Right renal cortex interstitium (tissue), 3 donors: ENCODE results near the gene LBHD1. TPM values are rescaled to one million over a fixed set of nuclear protein-coding genes. Genes with fewer than 3 reads are reported as not detected.
"Not testable (repeated sequence)": the region's sequence is repeated elsewhere in the genome, so short reads cannot be mapped to it uniquely, and the experiment has no call there.

Source experiments
- DNase-seq, 3 donors: peaks; one replicate each; pipeline ENCODE4 v3.0.0-alpha.2; 2013; ENCODE audit warnings: low read depth in 3 of 3, low spot score in 2 of 3
- polyA plus RNA-seq, 3 donors: library from polyadenylated mRNA; unstranded; fragments of 120-200 nt; gene quantifications; one replicate each; pipeline ENCODE4 v1.2.1, GENCODE V29; 2013; ENCODE audit not compliant: insufficient read length in 3 of 3

Gene LBHD1
- polyA plus RNA-seq, 3 donors, result 5.4 to 8.2 (median 6.1) TPM

- peak; percentile 89 to 92 (median 92) for DNase-seq
Measured at GRCh38 chr11:62621567-62622470, 50.2 kb downstream of the LBHD1 start, which contains the start of gene B3GAT3. Gene B3GAT3, minus strand, starts transcription at chr11:62621986. Its CDS starts 39 bp downstream, at chr11:62621947.

- no peak for DNase-seq
Measured at GRCh38 chr11:62621027-62621566, 51.0 kb downstream of the LBHD1 start.

- not testable (repeated sequence) for DNase-seq
Measured at GRCh38 chr11:62616957-62617356, 55.1 kb downstream of the LBHD1 start.

GRCh38 chr11:62615521-62615920 is 56.5 kb downstream of the LBHD1 start:
- DNase-seq, result no peak

- no peak for DNase-seq
Measured at GRCh38 chr11:62614275-62614674, 57.8 kb downstream of the LBHD1 start.

- DNase-seq, result no peak
Measured at GRCh38 chr11:62613291-62613778, 58.7 kb downstream of the LBHD1 start.

Other genes starting within 250 kb of the LBHD1 start
- gene AHNAK, start 125.5 kb downstream of the LBHD1 start, polyA plus RNA-seq, result 100 to 1,000 TPM; 204 to 222 (median 220) TPM
- 1,000 to 10,000 TPM; 2,168 to 2,372 (median 2,294) TPM for gene EEF1G, start 98.4 kb downstream of the LBHD1 start, polyA plus RNA-seq
- gene TUT1, start 80.7 kb downstream of the LBHD1 start, polyA plus RNA-seq, result 10 to 100 TPM; 17.9 to 21.5 (median 19.0) TPM
- gene MTA2, start 70.4 kb downstream of the LBHD1 start, polyA plus RNA-seq, result 10 to 100 TPM; 90.2 to 96.7 (median 96.2) TPM
- gene EML3, start 59.5 kb downstream of the LBHD1 start, polyA plus RNA-seq, result 10 to 100 TPM; 24.4 to 32.6 (median 26.1) TPM
- 1 to 10 TPM; 2.7 to 3.6 (median 3.6) TPM for gene ROM1, start 59.0 kb downstream of the LBHD1 start, polyA plus RNA-seq
- 10 to 100 TPM; 23.1 to 27.0 (median 25.0) TPM for gene B3GAT3, start 50.3 kb downstream of the LBHD1 start, polyA plus RNA-seq
- 100 to 1,000 TPM; 390 to 407 (median 396) TPM for gene GANAB, start 25.7 kb downstream of the LBHD1 start, polyA plus RNA-seq
- gene INTS5, start 19.0 kb downstream of the LBHD1 start, polyA plus RNA-seq, result 10 to 100 TPM; 19.0 to 21.3 (median 19.4) TPM
- gene C11orf98, start 7.1 kb downstream of the LBHD1 start, polyA plus RNA-seq, result 10 to 100 TPM; 47.0 to 57.9 (median 51.7) TPM
- 1 to 10 TPM; 3.9 to 5.6 (median 4.3) TPM for gene CSKMT, start 7.0 kb downstream of the LBHD1 start, polyA plus RNA-seq
- 1 to 10 TPM; 6.6 to 8.4 (median 6.8) TPM for gene UQCC3, start 594 bp downstream of the LBHD1 start, polyA plus RNA-seq
- gene UBXN1, start 6.8 kb upstream of the LBHD1 start, polyA plus RNA-seq, result 100 to 1,000 TPM; 160 to 169 (median 161) TPM
- under 1 TPM; 0.78 to 0.95 (median 0.85) TPM for gene LRRN4CL, start 17.3 kb upstream of the LBHD1 start, polyA plus RNA-seq
- 10 to 100 TPM; 65.2 to 74.4 (median 71.1) TPM for gene BSCL2, start 35.2 kb upstream of the LBHD1 start, polyA plus RNA-seq
- 1 to 10 TPM; 1.5 to 1.9 (median 1.7) TPM for gene GNG3, start 35.4 kb upstream of the LBHD1 start, polyA plus RNA-seq
- gene HNRNPUL2, start 55.2 kb upstream of the LBHD1 start, polyA plus RNA-seq, result 10 to 100 TPM; 78.7 to 83.8 (median 81.4) TPM
- gene TTC9C, start 56.2 kb upstream of the LBHD1 start, polyA plus RNA-seq, result 10 to 100 TPM; 35.2 to 42.4 (median 38.0) TPM
- 1 to 10 TPM; 6.8 to 9.1 (median 7.0) TPM for gene ZBTB3, start 81.9 kb upstream of the LBHD1 start, polyA plus RNA-seq
- 100 to 1,000 TPM; 173 to 180 (median 179) TPM for gene POLR2G, start 89.3 kb upstream of the LBHD1 start, polyA plus RNA-seq
- 10 to 100 TPM; 27.9 to 30.9 (median 28.4) TPM for gene TAF6L, start 99.1 kb upstream of the LBHD1 start, polyA plus RNA-seq
- 10 to 100 TPM; 66.4 to 71.6 (median 67.9) TPM for gene TMEM179B, start 115.1 kb upstream of the LBHD1 start, polyA plus RNA-seq
- gene TMEM223, start 119.7 kb upstream of the LBHD1 start, polyA plus RNA-seq, result 10 to 100 TPM; 22.5 to 26.6 (median 26.3) TPM
- gene NXF1, start 133.2 kb upstream of the LBHD1 start, polyA plus RNA-seq, result 100 to 1,000 TPM; 107 to 140 (median 121) TPM
- 10 to 100 TPM; 50.3 to 54.5 (median 51.4) TPM for gene STX5, start 159.8 kb upstream of the LBHD1 start, polyA plus RNA-seq
- gene TEX54, start 160.6 kb upstream of the LBHD1 start, polyA plus RNA-seq, result under 1 TPM; 0.28 to 0.43 (median 0.33) TPM
- 10 to 100 TPM; 31.2 to 36.0 (median 33.7) TPM for gene WDR74, start 167.3 kb upstream of the LBHD1 start, polyA plus RNA-seq
- gene SLC3A2, start 208.6 kb upstream of the LBHD1 start, polyA plus RNA-seq, result 100 to 1,000 TPM; 209 to 222 (median 211) TPM
- under 1 TPM in 2 of 3 donors, not detected in 1; 0.04 to 0.15 TPM for gene CHRM1, start 249.1 kb upstream of the LBHD1 start, polyA plus RNA-seq